OCI-LY7 (cell line): ENCODE results near the gene OR10D3.

ENCODE experiments used
- CTCF ChIP-seq: fragments of 200-600 bp; sonication (generic); conservative IDR thresholded peaks from 2 replicates; pipeline ENCODE4 v1.5.1; 2014; ENCODE audit warnings: mild to moderate bottlenecking, antibody characterized with exemption, low read length, moderate library complexity, mixed read lengths
- EZH2phosphoT487 ChIP-seq: fragments of 200-600 bp; sonication (generic); IDR thresholded peaks from 2 replicates; pipeline ENCODE4 v1.6.1; 2018; ENCODE audit warnings: low read depth, borderline replicate concordance, mild to moderate bottlenecking, mixed run types, antibody characterized with exemption, low read length, moderate library complexity, mixed read lengths

GRCh38 chr11:124153821-124154220 is 29.3 kb upstream of the OR10D3 start:
- TF ChIP-seq CTCF (no peak), EZH2phosphoT487 (no peak)
